ENCODE results near the gene INHBE.
"Not testable (repeated sequence)": the region's sequence is repeated elsewhere in the genome, so short reads cannot be mapped to it uniquely, and the experiment has no call there.

The INHBE gene

GRCh38 chr12:57454566-57455373, at the start of gene INHBE:
Gene INHBE (plus strand): TSS chr12:57455307. CDS start chr12:57455537, 230 bp downstream.
- TF ChIP-seq CTCF (IDR thresholded peaks at IDR 0.05; ENCODE audit: low read depth, low read length, missing control alignments), result no peak
- DNase-seq (ENCODE audit: low read depth), result no peak
- H3K4me3 ChIP-seq (ENCODE audit: low read depth, low read length), result no peak within 1 kb of the TSS
- in situ Hi-C loops (cut with HindIII; ENCODE audit: low sequenced_read_pairs), result loop anchor here (25.0 kb wide), 1 partner anchor 142 kb away; no protein-coding TSS in a partner anchor

- no peak for TF ChIP-seq CTCF (IDR thresholded peaks at IDR 0.05; ENCODE audit: low read depth, low read length, missing control alignments)
- no peak for DNase-seq (ENCODE audit: low read depth)
- in situ Hi-C loops (cut with HindIII; ENCODE audit: low sequenced_read_pairs), result no loop called here
- no peak overlapping the region for H3K4me3 ChIP-seq (ENCODE audit: low read depth, low read length)
Observed at GRCh38 chr12:57410534-57410933, 44.6 kb upstream of the INHBE start.

GRCh38 chr12:57414160-57414559, 40.9 kb upstream of the INHBE start:
- in situ Hi-C loops (cut with HindIII; ENCODE audit: low sequenced_read_pairs); H3K4me3 ChIP-seq (ENCODE audit: low read depth, low read length); DNase-seq (ENCODE audit: low read depth): not testable (repeated sequence)

GRCh38 chr12:57415088-57415487, 40.0 kb upstream of the INHBE start:
- in situ Hi-C loops (cut with HindIII; ENCODE audit: low sequenced_read_pairs), result no loop called here
- no peak for DNase-seq (ENCODE audit: low read depth)
- H3K4me3 ChIP-seq (ENCODE audit: low read depth, low read length), result no peak overlapping the region
- no peak for TF ChIP-seq CTCF (IDR thresholded peaks at IDR 0.05; ENCODE audit: low read depth, low read length, missing control alignments)

- in situ Hi-C loops (cut with HindIII; ENCODE audit: low sequenced_read_pairs), result no loop called here
- no peak overlapping the region for H3K4me3 ChIP-seq (ENCODE audit: low read depth, low read length)
- no peak for DNase-seq (ENCODE audit: low read depth)
- TF ChIP-seq CTCF (IDR thresholded peaks at IDR 0.05; ENCODE audit: low read depth, low read length, missing control alignments), result no peak
Observed at GRCh38 chr12:57416039-57416996, 38.8 kb upstream of the INHBE start.

- in situ Hi-C loops (cut with HindIII; ENCODE audit: low sequenced_read_pairs), result no loop called here
- no peak for TF ChIP-seq CTCF (IDR thresholded peaks at IDR 0.05; ENCODE audit: low read depth, low read length, missing control alignments)
- no peak overlapping the region for H3K4me3 ChIP-seq (ENCODE audit: low read depth, low read length)
- DNase-seq (ENCODE audit: low read depth), result no peak
Observed at GRCh38 chr12:57418255-57418654, 36.9 kb upstream of the INHBE start.
